Measurements from ENCODE around the gene PPP1R10. TPM values are rescaled to one million over a fixed set of nuclear protein-coding genes. Genes with fewer than 3 reads are reported as not detected.
A peak's percentile ranks its signal among the peaks of the same experiment; 100 is the strongest.
"Not testable (repeated sequence)": the region's sequence is repeated elsewhere in the genome, so short reads cannot be mapped to it uniquely, and the experiment has no call there.

PPP1R10 gene
- 84.3 and 116 TPM in 2 replicates for total RNA-seq (ENCODE audit: low replicate concordance)
- long read RNA-seq, full-length matches to known transcripts = 1 of 79 reads
- long read RNA-seq, partial matches to known transcripts = 64 of 79 reads
- long read RNA-seq, other reads (novel, unspliced or antisense) = 14 of 79 reads

DNA sequence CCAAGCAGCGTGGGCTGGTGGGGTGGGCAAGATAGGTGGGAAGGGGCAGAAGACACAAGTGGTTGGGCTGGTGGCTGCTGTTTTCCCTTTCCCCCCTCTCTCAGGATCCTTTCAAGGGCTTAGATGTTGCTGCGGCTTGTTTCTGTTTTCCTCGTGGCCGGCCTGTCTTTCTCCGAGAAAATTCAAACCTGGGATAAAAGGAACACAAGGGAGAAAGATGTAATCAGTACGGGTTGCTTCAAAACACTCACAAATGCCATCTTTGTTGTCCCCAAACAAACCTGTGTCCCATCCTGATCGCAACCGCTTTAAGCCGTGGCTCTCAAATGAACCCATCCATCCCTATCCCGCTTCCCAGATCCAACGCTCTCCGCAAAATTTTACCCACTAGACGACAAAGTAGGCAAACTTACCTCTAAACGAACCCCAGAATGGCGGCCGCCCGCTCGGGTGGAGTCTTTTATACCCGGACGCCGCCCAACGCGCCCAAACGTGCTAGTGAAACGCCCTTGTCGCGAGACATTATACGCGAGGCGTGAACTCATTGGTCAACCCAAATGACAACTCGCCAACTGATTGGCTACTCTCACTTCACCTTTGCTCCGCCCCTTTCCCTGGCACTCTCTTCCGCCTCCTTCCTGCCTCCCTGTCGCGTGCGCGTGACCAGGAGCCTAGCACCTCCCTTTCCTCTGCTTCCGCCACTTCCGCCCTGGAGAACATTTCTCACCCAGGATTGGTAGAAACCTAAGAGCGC is at the start of gene PPP1R10:
Gene PPP1R10 (minus strand): TSS at position 433 of the 754 bp plus-strand sequence. CDS start 7,299 bp downstream, outside the sequence.
- H3K4me1 Mint-ChIP-seq (ENCODE audit: unreplicated experiment) = peaks cover 34% of the 10 kb centered on the region
- H3K27ac Mint-ChIP-seq = peak within 1 kb of the TSS; percentile 100

DNA sequence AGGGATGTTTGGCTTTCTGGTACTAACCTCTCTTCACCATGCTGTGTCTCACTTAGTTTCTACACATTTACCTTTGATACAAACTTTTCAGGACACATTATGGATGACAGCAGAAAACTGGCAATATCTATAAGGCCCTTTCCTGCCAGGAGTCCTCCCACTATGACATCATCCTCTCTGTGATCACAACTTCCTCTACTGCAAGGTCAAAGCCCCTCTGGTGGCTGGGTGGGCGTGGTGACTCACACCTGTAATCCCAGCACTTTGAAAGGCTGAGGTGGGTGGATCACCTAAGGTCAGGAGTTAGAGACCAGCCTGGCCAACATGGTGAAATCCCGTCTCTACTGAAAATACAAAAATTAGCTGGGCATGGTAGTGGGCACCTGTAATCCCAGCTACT is 49.3 kb upstream of the PPP1R10 start:
- DNase-seq (ENCODE audit: extremely low spot score, unreplicated experiment); H3K9me3 Mint-ChIP-seq; H3K4me3 Mint-ChIP-seq; H3K27me3 Mint-ChIP-seq; H3K27ac Mint-ChIP-seq; H3K4me1 Mint-ChIP-seq (ENCODE audit: unreplicated experiment): not testable (repeated sequence)
- peaks cover 28% of the 10 kb centered on the region for H3K36me3 Mint-ChIP-seq

More for the DNA sequence above, at the start of gene PPP1R10:
- H3K36me3 Mint-ChIP-seq = peaks cover 30% of the 10 kb centered on the region
- TF ChIP-seq CTCF (conservative IDR thresholded peaks at IDR 0.05) = no peak
- no peaks in the 10 kb centered on the region for H3K9me3 Mint-ChIP-seq
- peak within 1 kb of the TSS; percentile 95 for H3K4me3 Mint-ChIP-seq
- peaks cover 21% of the 10 kb centered on the region for H3K27me3 Mint-ChIP-seq
- peak; percentile 99 for DNase-seq (ENCODE audit: extremely low spot score, unreplicated experiment)

- DNase-seq (ENCODE audit: extremely low spot score, unreplicated experiment) = no peak
- Mint-ChIP-seq H3K9me3 (no peaks in the 10 kb centered on the region), H3K27ac (no peak overlapping the region), H3K4me3 (no peak overlapping the region), H3K36me3 (peaks cover 28% of the 10 kb centered on the region), H3K27me3 (no peaks in the 10 kb centered on the region), H3K4me1 (ENCODE audit: unreplicated experiment) (no peaks in the 10 kb centered on the region)
- TF ChIP-seq CTCF (conservative IDR thresholded peaks at IDR 0.05) = no peak
Observed at GRCh38 chr6:30664994-30665767, 48.1 kb upstream of the PPP1R10 start.

DNA sequence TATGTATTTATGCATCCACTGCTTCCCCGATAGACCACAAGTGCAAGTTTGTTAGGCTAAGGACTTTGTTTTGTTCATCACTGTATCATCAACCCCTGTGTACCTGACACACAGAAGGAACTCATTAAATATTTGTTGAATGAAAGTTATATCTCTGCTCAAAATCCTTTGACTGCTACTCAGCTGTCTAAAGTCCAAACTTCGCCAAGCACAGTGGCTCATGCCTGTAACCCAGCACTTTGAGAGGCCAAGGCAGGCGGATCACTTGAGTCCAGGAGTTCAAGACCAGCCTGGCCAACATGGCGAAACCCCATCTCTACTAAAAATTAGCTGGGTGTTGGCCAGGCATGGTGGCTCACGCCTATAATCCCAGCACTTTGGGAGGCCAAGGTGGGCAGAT is 40.9 kb upstream of the PPP1R10 start:
- not testable (repeated sequence) for DNase-seq (ENCODE audit: extremely low spot score, unreplicated experiment); H3K27ac Mint-ChIP-seq; H3K4me1 Mint-ChIP-seq (ENCODE audit: unreplicated experiment); H3K4me3 Mint-ChIP-seq; H3K27me3 Mint-ChIP-seq; H3K9me3 Mint-ChIP-seq
- H3K36me3 Mint-ChIP-seq = peaks cover 22% of the 10 kb centered on the region

- Mint-ChIP-seq H3K27me3 (no peaks in the 10 kb centered on the region), H3K4me1 (ENCODE audit: unreplicated experiment) (no peaks in the 10 kb centered on the region), H3K9me3 (no peaks in the 10 kb centered on the region), H3K27ac (no peak overlapping the region), H3K36me3 (peaks cover 20% of the 10 kb centered on the region), H3K4me3 (no peak overlapping the region)
- no peak for TF ChIP-seq CTCF (conservative IDR thresholded peaks at IDR 0.05)
- no peak for DNase-seq (ENCODE audit: extremely low spot score, unreplicated experiment)
Observed at GRCh38 chr6:30657454-30657853, 40.4 kb upstream of the PPP1R10 start.

DNA sequence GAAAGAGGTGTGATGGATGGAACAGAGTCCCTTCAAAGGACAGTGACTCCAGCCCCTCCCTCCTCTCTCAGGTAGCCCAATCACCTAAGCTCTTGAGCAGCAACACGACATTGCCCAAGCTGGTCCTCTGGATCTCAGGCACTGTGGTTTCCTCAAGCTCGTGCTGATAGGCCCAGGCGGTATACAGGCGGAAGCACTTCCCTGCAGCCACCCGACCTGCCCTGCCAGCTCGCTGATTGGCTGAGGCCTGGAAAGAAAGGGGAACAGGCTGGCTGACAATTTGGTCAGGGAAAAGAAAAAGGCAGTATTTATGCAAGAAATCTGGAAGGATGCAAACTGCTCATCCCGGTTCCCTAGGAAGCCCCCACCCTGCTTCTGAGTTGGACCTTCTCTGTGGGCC is 39.5 kb upstream of the PPP1R10 start:
- Mint-ChIP-seq H3K4me3 (no peak overlapping the region), H3K27me3 (no peaks in the 10 kb centered on the region)

More for the DNA sequence above, 39.5 kb upstream of the PPP1R10 start:
- DNase-seq (ENCODE audit: extremely low spot score, unreplicated experiment) = no peak
- Mint-ChIP-seq H3K27ac (no peak overlapping the region), H3K9me3 (no peaks in the 10 kb centered on the region), H3K36me3 (peaks cover 15% of the 10 kb centered on the region), H3K4me1 (ENCODE audit: unreplicated experiment) (no peaks in the 10 kb centered on the region)
- no peak for TF ChIP-seq CTCF (conservative IDR thresholded peaks at IDR 0.05)

Data from type B pancreatic cell (in vitro differentiated cells).